Activated naive CD8-positive, alpha-beta T cell treated with anti-CD3 and anti-CD28 coated beads, Interleukin-2, amount 50 U/mL, for 16 hours (primary cell): Measurements from ENCODE around the gene BOLA2B.
A peak's percentile ranks its signal among the peaks of the same experiment; 100 is the strongest.
"Not testable (repeated sequence)": the region's sequence is repeated elsewhere in the genome, so short reads cannot be mapped to it uniquely, and the experiment has no call there.

Experiments used
- DNase-seq: peaks from one replicate; pipeline ENCODE4 v3.0.0-alpha.2; 2020; ENCODE audit warnings: low read depth, low spot score

BOLA2B gene

DNA sequence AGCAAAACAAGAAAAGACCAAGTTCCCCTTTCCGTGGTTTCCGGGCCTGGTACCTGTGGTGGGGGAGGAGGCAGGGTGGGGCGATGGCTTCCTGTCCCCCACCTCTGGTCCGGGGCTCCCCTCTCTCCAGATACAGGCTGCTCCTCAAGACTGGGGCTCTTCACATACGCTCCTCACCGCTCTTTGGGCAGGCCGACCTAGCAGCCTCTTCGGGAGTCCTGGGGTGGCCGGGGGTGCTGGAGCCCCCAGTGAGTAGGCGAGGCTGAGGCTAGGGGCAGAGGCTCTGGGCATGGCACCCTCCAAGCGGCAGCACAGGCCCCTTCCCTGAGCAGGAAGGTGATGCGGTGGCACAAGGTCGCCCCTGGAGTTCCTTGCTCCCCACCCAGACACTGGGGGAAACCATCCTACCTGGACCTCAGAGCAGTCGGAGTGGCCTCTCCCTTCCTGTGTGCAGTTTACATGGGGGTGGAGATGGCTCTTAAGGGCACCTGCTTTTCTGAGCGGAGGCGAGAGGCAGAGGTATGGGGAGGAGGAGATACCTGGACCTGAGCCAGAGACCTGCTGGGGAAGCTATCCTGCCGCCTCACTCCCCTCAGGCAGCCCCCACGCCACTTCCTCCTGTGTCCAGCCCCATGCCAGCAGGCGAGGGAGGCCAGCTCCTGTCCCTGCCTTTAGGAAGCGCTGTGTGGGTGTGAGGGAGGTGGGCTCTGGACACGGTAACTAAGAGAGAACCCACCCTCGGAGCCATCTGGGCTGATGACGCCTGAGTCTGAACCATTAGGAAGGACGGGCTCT lies 9.2 kb downstream of the BOLA2B start:
- peak; percentile 37 for DNase-seq

DNA sequence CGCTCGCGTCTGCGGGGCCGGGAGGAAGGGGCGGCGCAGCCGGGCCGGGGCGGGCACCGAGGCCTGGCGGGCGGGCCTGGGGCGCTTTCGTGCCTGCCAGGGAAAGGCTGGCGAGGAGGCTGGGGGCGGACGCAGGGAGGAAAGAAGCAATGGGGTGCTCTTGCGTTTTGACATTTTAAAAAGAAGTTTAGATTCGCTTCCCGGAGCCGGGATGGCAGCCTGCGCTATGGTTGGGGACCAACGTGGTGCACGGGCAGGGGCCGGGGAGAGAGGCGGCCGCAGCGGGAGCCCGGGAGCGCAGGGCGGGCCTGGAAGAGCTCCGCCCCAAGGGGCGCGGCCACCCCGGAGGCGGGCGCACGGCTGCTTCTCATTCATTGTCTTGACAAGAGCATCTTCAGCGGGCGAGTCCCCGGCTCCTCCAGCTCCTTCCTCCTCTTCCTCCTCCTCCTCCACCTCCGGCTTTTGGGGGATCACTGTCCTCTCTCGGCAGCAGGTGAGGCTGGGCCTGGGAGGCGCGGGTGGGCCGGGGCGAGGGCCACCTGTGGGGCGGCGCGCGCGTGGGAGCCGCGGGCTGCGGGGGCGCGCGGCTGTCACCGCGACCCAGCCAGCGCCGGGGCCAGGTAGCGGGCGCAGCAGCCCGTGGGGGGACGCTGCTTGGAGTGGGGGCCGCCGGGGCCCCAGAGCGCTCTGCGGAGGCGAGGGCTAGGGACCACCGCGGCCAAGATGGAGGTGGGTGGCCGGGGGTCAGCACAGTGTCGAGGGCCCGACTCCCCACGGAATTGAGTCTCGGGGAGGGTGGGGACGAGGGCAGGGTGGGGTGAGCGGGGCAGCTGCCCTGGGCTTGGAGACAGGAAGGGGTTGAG lies 10.0 kb downstream of the BOLA2B start, which contains the start of gene CORO1A:
CORO1A (plus strand) TSS at position 370 of the 863 bp plus-strand sequence. CDS start 1,608 bp downstream, outside the sequence.
- peak; percentile 62 for DNase-seq

GRCh38 chr16:30180741-30181140 lies 12.7 kb downstream of the BOLA2B start:
- DNase-seq, result no peak

DNA sequence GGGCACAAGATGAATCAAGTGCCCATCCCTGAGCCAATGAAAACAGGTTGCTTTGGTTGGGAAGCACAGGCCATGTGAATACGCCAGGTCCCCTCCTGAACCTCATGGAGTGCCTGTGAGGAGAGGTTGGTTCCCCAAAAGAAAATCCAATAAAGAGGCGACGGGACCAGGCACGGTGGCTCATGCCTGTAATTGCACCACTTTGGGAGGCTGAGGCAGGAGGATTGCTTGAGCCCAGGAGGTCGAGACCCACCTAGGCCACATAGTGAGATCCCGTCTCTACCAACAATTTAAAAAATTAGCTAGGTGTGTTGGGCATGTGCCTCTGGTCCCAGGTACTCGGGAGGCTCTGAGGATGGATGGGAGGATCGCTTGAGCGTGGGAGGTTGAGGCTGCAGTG lies 13.5 kb downstream of the BOLA2B start:
- no peak for DNase-seq

DNA sequence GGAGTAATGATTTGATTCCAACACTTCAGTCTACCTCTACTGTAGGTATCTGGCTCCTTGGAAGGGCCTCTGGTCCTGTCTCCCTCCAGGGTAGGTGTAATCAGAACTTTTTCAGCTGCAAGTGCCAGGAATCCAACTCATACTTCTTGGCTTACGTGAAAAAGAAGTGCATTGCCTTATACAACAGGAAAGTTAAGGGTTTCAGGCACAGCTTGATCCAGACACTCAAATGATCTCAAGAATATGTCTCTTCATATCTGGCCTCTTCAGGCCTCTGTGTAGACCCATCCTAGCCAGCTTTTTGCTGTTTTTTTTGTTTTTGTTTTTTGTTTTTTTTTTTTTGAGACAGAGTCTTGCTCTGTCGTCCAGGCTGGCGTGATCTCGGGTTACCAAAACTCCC lies 14.3 kb downstream of the BOLA2B start:
- DNase-seq, result no peak

DNA sequence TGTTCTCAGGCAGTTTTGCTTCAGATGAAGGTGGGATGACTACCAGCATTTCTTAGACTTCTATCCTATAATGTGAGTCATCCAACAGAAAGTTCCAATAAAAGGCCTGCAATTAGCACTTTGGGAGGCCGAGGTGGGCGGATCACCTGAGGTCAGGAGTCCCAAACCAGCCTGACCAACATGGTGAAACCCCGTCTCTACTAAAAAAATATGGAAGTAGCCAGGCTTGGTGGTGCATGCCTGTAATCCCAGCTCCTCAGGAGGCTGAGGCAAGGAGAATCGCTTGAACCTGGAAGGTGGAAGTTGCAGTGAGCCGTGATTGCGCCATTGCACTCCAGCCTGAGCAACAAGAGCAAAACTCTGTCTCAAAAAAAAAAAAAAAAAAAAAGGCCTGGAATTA lies 16.6 kb downstream of the BOLA2B start:
- DNase-seq, result not testable (repeated sequence)

GRCh38 chr16:30173054-30173453 lies 20.4 kb downstream of the BOLA2B start:
- no peak for DNase-seq

- DNase-seq, result not testable (repeated sequence)
Measured at GRCh38 chr16:30170145-30170544, 23.3 kb downstream of the BOLA2B start.

DNA sequence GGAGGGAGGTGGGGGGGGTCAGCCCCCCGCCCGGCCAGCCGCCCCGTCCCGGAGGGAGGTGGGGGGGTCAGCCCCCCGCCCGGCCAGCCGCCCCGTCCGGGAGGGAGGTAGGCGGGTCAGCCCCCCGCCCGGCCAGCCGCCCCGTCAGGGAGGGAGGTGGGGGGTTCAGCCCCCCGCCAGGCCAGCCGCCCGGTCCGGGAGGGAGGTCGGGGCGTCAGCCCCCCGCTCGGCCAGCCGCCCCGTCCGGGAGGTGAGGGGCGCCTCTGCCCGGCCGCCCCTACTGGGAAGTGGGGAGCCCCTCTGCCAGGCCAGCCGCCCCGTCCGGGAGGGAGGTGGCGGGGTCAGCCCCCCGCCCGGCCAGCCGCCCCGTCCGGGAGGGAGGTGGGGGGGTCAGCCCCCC lies 24.1 kb downstream of the BOLA2B start:
- DNase-seq, result not testable (repeated sequence)

DNA sequence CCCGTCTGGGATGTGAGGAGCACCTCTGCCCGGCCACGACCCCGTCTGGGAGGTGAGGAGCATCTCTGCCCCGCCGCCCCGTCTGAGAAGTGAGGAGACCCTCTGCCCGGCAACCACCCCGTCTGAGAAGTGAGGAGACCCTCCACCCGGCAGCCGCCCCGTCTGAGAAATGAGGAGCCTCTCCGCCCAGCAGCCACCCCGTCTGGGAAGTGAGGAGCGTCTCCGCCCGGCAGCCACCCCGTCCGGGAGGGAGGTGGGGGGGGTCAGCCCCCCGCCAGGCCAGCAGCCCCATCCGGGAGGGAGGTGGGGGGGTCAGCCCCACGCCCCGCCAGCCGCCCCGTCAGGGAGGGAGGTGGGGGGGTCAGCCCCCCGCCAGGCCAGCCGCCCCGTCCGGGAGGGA lies 24.7 kb downstream of the BOLA2B start:
- DNase-seq, result not testable (repeated sequence)

GRCh38 chr16:30166202-30166902 lies 27.1 kb downstream of the BOLA2B start:
- no peak for DNase-seq

DNA sequence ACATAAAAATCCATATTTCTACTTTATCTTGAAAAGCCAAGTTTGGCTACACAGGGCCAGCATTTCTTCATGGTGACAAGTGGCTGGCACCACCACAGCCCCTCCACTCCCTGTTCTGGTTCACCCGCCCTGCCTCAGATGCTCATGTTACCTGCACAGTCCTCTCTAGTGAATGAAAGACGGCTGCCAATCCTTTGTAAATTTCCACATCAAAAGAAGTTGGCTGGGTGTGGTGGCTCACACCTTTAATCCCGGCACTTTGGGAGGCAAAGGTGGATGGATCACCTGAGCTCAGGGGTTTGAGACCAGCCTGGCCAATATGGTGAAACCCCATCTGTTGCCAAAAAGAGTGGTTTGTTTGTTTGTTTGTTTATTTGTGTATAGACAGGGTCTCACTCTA lies 29.9 kb downstream of the BOLA2B start:
- DNase-seq, result no peak

- DNase-seq, result no peak
Measured at GRCh38 chr16:30157214-30157613, 36.3 kb downstream of the BOLA2B start.

- DNase-seq, result no peak
Measured at GRCh38 chr16:30155188-30155587, 38.3 kb downstream of the BOLA2B start.

- DNase-seq, result no peak
Measured at GRCh38 chr16:30152517-30152916, 40.9 kb downstream of the BOLA2B start.

DNA sequence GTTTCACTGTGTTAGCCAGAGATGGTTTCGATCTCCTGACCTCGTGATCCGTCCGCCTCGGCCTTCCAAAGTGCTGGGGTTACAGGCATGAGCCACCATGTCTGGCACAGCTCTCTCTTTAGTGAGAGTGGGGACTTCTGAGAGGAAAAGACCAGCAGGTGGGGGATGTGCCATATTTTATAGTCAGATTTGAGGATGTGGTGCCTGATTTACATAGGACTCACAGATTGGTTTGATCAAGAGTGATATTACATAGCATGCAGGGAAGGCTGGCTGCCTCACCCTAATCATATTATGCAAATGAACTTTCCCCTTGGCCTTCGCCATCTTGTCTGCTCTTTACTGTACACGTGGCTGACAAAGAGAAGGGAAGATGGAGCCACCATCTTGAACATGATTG lies 42.4 kb downstream of the BOLA2B start:
- no peak for DNase-seq

GRCh38 chr16:30149250-30149930 lies 44.1 kb downstream of the BOLA2B start:
- DNase-seq, result no peak

GRCh38 chr16:30147843-30148510 lies 45.5 kb downstream of the BOLA2B start:
- no peak for DNase-seq

GRCh38 chr16:30145657-30146056 lies 47.8 kb downstream of the BOLA2B start:
- no peak for DNase-seq

GRCh38 chr16:30144917-30145316 lies 48.5 kb downstream of the BOLA2B start:
- DNase-seq, result no peak

DNA sequence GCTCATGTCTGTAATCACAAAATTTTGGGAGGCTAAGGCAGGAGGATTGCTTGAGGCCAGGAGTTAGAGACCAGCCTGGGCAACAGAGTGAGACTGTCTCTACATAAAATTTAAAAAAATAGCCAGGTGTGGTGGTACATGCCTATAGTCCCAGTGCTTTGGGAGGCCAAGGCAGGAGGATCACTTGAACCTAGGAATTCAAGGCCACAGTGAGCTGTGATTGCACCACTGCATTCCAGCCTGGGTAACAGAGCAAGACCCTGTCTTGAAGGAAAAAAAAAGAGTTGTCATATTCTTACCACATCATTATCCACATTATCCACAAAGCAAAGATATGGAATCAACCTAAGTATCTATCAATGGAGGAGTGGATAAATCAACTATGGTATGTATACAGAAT lies 49.4 kb downstream of the BOLA2B start:
- DNase-seq, result no peak
